H9 (cell line): ENCODE results near the gene OR6M1. TPM values are rescaled to one million over a fixed set of nuclear protein-coding genes. Genes with fewer than 3 reads are reported as not detected.

Experiments
- DNase-seq: peaks from one replicate; pipeline ENCODE4 v3.0.0-alpha.2; 2017
- H2AFZ ChIP-seq: one replicate; pipeline ENCODE4 v1.6.1; 2013; ENCODE audit warnings: mild to moderate bottlenecking, low read length, control low read depth, moderate library complexity
- H2AK5ac ChIP-seq: 2 replicates; pipeline ENCODE4 v1.6.1; 2013; ENCODE audit warnings: low read length, control low read depth, mixed read lengths; ENCODE audit not compliant: insufficient read length
- H2BK120ac ChIP-seq: one replicate; pipeline ENCODE4 v1.6.1; 2013; ENCODE audit warnings: low read depth, mild to moderate bottlenecking, low read length, control low read depth, inconsistent platforms; ENCODE audit not compliant: poor library complexity, severe bottlenecking
- H2BK12ac ChIP-seq: 2 replicates; pipeline ENCODE4 v1.6.1; 2013; ENCODE audit warnings: low read length, control low read depth, mixed read lengths, low read depth; ENCODE audit not compliant: insufficient read length
- H2BK15ac ChIP-seq: 2 replicates; pipeline ENCODE4 v1.6.1; 2013; ENCODE audit warnings: low read depth, low read length, control low read depth
- H2BK20ac ChIP-seq: one replicate; pipeline ENCODE4 v1.6.1; 2013; ENCODE audit warnings: low read depth, mild to moderate bottlenecking, low read length, control low read depth, inconsistent platforms; ENCODE audit not compliant: poor library complexity, severe bottlenecking
- H2BK5ac ChIP-seq: 2 replicates; pipeline ENCODE4 v1.6.1; 2013; ENCODE audit warnings: low read length, control low read depth, mixed read lengths; ENCODE audit not compliant: insufficient read length
- H3K14ac ChIP-seq: 2 replicates; pipeline ENCODE4 v1.6.1; 2013; ENCODE audit warnings: low read length, control low read depth; ENCODE audit not compliant: insufficient read depth
- H3K18ac ChIP-seq: 2 replicates; pipeline ENCODE4 v1.6.1; 2013; ENCODE audit warnings: low read depth, mild to moderate bottlenecking, mixed read lengths, low read length, control low read depth; ENCODE audit not compliant: insufficient read length
- H3K23ac ChIP-seq: 2 replicates; pipeline ENCODE4 v1.6.1; 2013; ENCODE audit warnings: low read length, control low read depth, mixed read lengths, low read depth; ENCODE audit not compliant: insufficient read length
- H3K23me2 ChIP-seq: 2 replicates; pipeline ENCODE4 v1.6.1; 2013; ENCODE audit warnings: low read depth, mild to moderate bottlenecking, mixed read lengths, low read length, control low read depth; ENCODE audit not compliant: insufficient read length, poor library complexity, severe bottlenecking
- H3K27ac ChIP-seq: 2 replicates; pipeline ENCODE4 v1.5.1; 2013; ENCODE audit warnings: low read length, control low read depth, mixed read lengths, low read depth; ENCODE audit not compliant: insufficient read length
- H3K27me3 ChIP-seq: 2 replicates; pipeline ENCODE4 v1.6.1; 2013; ENCODE audit warnings: low read length, control low read depth, inconsistent platforms; ENCODE audit not compliant: insufficient read depth
- H3K4ac ChIP-seq: 2 replicates; pipeline ENCODE4 v1.6.1; 2013; ENCODE audit warnings: low read depth, mild to moderate bottlenecking, control low read depth, inconsistent platforms, low read length, moderate library complexity
- H3K4me1 ChIP-seq: 2 replicates; pipeline ENCODE4 v1.6.1; 2013; ENCODE audit warnings: low read length, control low read depth, inconsistent platforms; ENCODE audit not compliant: insufficient read depth
- H3K4me2 ChIP-seq: 2 replicates; pipeline ENCODE4 v1.6.1; 2013; ENCODE audit warnings: low read length, control low read depth, mixed read lengths; ENCODE audit not compliant: insufficient read length, insufficient read depth
- H3K56ac ChIP-seq: 2 replicates; pipeline ENCODE4 v1.6.1; 2013; ENCODE audit warnings: low read depth, mild to moderate bottlenecking, mixed read lengths, low read length, control low read depth; ENCODE audit not compliant: insufficient read length
- H3K79me1 ChIP-seq: 2 replicates; pipeline ENCODE4 v1.6.1; 2013; ENCODE audit warnings: low read depth, mild to moderate bottlenecking, moderate library complexity, low read length, control low read depth, inconsistent platforms; ENCODE audit not compliant: insufficient read depth, poor library complexity, severe bottlenecking
- H3K79me2 ChIP-seq: 2 replicates; pipeline ENCODE4 v1.6.1; 2013; ENCODE audit warnings: low read length, control low read depth, inconsistent platforms; ENCODE audit not compliant: insufficient read depth
- H3K9ac ChIP-seq: 2 replicates; pipeline ENCODE4 v1.6.1; 2013; ENCODE audit warnings: low read length, control low read depth, mixed read lengths; ENCODE audit not compliant: insufficient read length; ENCODE audit errors: extremely low read depth
- H3K9me3 ChIP-seq: one replicate; pipeline ENCODE4 v1.6.1; 2013; ENCODE audit warnings: low read depth, low read length, inconsistent platforms; ENCODE audit not compliant: control insufficient read depth
- H3T11ph ChIP-seq: one replicate; pipeline ENCODE4 v1.6.1; 2013; ENCODE audit warnings: mild to moderate bottlenecking, low read length, control low read depth, inconsistent platforms
- H4K20me1 ChIP-seq: one replicate; pipeline ENCODE4 v1.6.1; 2013; ENCODE audit not compliant: control insufficient read depth, insufficient read length, insufficient read depth
- H4K5ac ChIP-seq: 2 replicates; pipeline ENCODE4 v1.6.1; 2013; ENCODE audit warnings: low read depth, mild to moderate bottlenecking, mixed read lengths, low read length, control low read depth; ENCODE audit not compliant: insufficient read length
- H4K8ac ChIP-seq: replicated peaks from 2 replicates; pipeline ENCODE4 v1.6.1; 2013; ENCODE audit warnings: low read length, control low read depth, mixed read lengths, low read depth; ENCODE audit not compliant: insufficient read length
- H4K91ac ChIP-seq: 2 replicates; pipeline ENCODE4 v1.6.1; 2013; ENCODE audit warnings: low read depth, mild to moderate bottlenecking, moderate library complexity, mixed read lengths, low read length, control low read depth; ENCODE audit not compliant: insufficient read length
- H3K27ac Mint-ChIP-seq, 3 experiments: 2 replicates in 2 of 3; 3 replicates in 1 of 3; pipeline ENCODE4 v1.8.0; 2020 to 2021; ENCODE audit warnings: mixed read lengths in 3 of 3, mild to moderate bottlenecking in 1 of 3, moderate library complexity in 1 of 3
- H3K27me3 Mint-ChIP-seq: 2 replicates; pipeline ENCODE4 v1.8.0; 2021; ENCODE audit warnings: low read depth, mild to moderate bottlenecking, moderate library complexity, mixed read lengths
- H3K36me3 Mint-ChIP-seq, 3 experiments: 2 replicates in 2 of 3; 3 replicates in 1 of 3; pipeline ENCODE4 v1.8.0; 2020 to 2021; ENCODE audit warnings: low read depth in 3 of 3, mixed read lengths in 3 of 3; ENCODE audit not compliant: insufficient read depth in 1 of 3
- H3K4me1 Mint-ChIP-seq, 2 experiments: 2 replicates each; pipeline ENCODE4 v1.8.0; 2020; ENCODE audit warnings: mixed read lengths in 2 of 2
- H3K4me3 Mint-ChIP-seq, 2 experiments: 2 replicates in 1 of 2; 3 replicates in 1 of 2; pipeline ENCODE4 v1.8.0; 2020 to 2021; ENCODE audit warnings: mild to moderate bottlenecking in 2 of 2, mixed read lengths in 2 of 2, moderate library complexity in 1 of 2
- H3K9me3 Mint-ChIP-seq, 2 experiments: 2 replicates in 1 of 2; 3 replicates in 1 of 2; pipeline ENCODE4 v1.8.0; 2020; ENCODE audit warnings: mild to moderate bottlenecking in 2 of 2, mixed read lengths in 2 of 2, moderate library complexity in 1 of 2
- WGBS: extraction: QIAGEN DNeasy Blood & Tissue Kit; methylation state at CpG from one replicate; pipeline ENCODE4 v1.1.7; 2013; ENCODE audit warnings: missing lambda C conversion rate, low lambda C conversion rate, mixed read lengths; ENCODE audit not compliant: insufficient read length; ENCODE audit errors: extremely low coverage; 5-methylcytosine and 5-hydroxymethylcytosine counted together
- total RNA-seq: library from RNA; stranded (reverse); gene quantifications from 2 replicates; pipeline ENCODE4 v1.2.1, GENCODE V29; 2021
- TF ChIP-seq, protein P1 (sequence below): fragments of 200-600 bp; sonication (generic); conservative IDR thresholded peaks from 3 replicates; pipeline ENCODE4 v1.8.0; 2021; ENCODE audit warnings: antibody characterized with exemption, mild to moderate bottlenecking

Gene OR6M1
- total RNA-seq, 1 experiment from 2014 or later, result not detected

DNA sequence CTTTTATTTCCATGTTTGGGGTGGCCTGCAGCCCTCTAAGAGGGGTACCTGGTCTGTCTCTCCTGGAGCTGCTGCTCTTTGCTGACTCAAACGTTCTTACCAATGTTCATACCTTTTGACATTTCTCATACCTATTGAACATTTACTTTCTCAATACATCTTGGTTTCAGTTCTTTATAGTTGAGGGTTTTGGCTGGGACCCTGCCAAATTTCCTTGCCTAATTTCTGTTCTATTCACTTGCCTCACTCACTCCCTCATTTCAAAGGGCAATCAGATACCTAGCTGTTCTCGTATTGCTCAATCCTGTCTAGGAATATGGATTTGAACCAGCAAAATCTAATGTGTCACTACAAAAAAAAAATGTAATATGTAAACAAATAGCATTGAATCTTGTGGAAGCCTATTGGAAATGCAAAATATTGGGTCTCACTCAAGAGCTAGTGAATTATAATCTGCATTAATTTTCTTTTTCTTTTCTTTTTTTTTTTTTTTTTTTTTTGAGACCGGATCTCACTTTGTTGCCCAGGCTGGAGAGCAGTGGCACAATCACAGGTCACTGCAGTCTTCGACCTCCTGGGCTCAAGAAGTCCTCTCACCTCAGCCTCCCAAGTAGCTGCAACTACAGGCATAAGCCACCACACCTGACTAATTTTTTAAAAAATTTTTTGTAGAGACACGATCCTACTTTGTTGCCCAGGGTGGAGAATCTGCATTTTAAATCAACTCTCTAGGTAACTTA is 7.5 kb downstream of the OR6M1 start:
- Histone ChIP-seq H3K56ac (no peak overlapping the region), H3K23me2 (no peaks in the 10 kb centered on the region), H3K27ac (no peak overlapping the region), H3K27me3 (no peaks in the 10 kb centered on the region), H3K9ac (no peak overlapping the region), H2BK12ac (no peak overlapping the region), H2BK20ac (no peak overlapping the region), H3K9me3 (no peaks in the 10 kb centered on the region), H3K79me1 (no peaks in the 10 kb centered on the region), H2AK5ac (no peak overlapping the region), H3K79me2 (no peaks in the 10 kb centered on the region), H3K4me1 (no peaks in the 10 kb centered on the region), H3K4me2 (no peak overlapping the region), H2BK5ac (no peak overlapping the region), H3T11ph (no peak overlapping the region), H2BK15ac (no peak overlapping the region), H3K14ac (no peak overlapping the region), H2BK120ac (no peak overlapping the region), H3K18ac (no peak overlapping the region), H3K23ac (no peak overlapping the region), H2AFZ (no peak overlapping the region), H4K20me1 (no peaks in the 10 kb centered on the region), H4K91ac (no peak overlapping the region), H4K8ac (no peak overlapping the region), H3K4ac (no peak overlapping the region), H4K5ac (no peak overlapping the region)
- DNase-seq, result no peak
- Mint-ChIP-seq H3K27me3 (no peaks in the 10 kb centered on the region), H3K4me1 (peaks cover 14 to 27% of the 10 kb centered on the region in 2 experiments), H3K4me3 (no peak overlapping the region), H3K36me3 (peaks cover 7 to 21% (median 16%) of the 10 kb centered on the region in 3 experiments), H3K9me3 (peaks cover 9 to 17% of the 10 kb centered on the region in 2 experiments; a peak in 4 of 5 replicates), H3K27ac (no peak overlapping the region; a peak in 1 of 7 replicates)
- WGBS, result no CpG with 5 or more reads among the region's 5 CpGs
- TF ChIP-seq, protein P1, sequence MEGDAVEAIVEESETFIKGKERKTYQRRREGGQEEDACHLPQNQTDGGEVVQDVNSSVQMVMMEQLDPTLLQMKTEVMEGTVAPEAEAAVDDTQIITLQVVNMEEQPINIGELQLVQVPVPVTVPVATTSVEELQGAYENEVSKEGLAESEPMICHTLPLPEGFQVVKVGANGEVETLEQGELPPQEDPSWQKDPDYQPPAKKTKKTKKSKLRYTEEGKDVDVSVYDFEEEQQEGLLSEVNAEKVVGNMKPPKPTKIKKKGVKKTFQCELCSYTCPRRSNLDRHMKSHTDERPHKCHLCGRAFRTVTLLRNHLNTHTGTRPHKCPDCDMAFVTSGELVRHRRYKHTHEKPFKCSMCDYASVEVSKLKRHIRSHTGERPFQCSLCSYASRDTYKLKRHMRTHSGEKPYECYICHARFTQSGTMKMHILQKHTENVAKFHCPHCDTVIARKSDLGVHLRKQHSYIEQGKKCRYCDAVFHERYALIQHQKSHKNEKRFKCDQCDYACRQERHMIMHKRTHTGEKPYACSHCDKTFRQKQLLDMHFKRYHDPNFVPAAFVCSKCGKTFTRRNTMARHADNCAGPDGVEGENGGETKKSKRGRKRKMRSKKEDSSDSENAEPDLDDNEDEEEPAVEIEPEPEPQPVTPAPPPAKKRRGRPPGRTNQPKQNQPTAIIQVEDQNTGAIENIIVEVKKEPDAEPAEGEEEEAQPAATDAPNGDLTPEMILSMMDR, result no peak
